BJ (cell line): ENCODE measurements around the gene DET1. TPM values are rescaled to one million over a fixed set of nuclear protein-coding genes. Genes with fewer than 3 reads are reported as not detected.
"Not testable (repeated sequence)": the region's sequence is repeated elsewhere in the genome, so short reads cannot be mapped to it uniquely, and the experiment has no call there.

Source experiments
- CTCF ChIA-PET: fragments of 350-600 bp; formaldehyde crosslinking; extraction: SDS; loops from one replicate; lab custom pipeline; 2021; ENCODE audit warnings: antibody characterized with exemption, inconsistent platforms; lab: Yijun Ruan, JAX
- POLR2A ChIA-PET: fragments of 300-600 bp; sonication (Branson Sonifier 250); formaldehyde crosslinking; extraction: SDS; loops from one replicate; lab custom pipeline; 2021; ENCODE audit warnings: antibody characterized with exemption; lab: Charles Lee
- DNase-seq: peaks from one replicate; pipeline ENCODE4 v3.0.0-alpha.2; 2011; ENCODE audit warnings: low read depth
- H3K27me3 ChIP-seq: 2 replicates; pipeline ENCODE4 v1.6.0; 2011; ENCODE audit warnings: low read length; ENCODE audit not compliant: control insufficient read depth, insufficient read depth
- H3K36me3 ChIP-seq: 2 replicates; pipeline ENCODE4 v1.5.1; 2011; ENCODE audit warnings: low read length; ENCODE audit not compliant: control insufficient read depth, insufficient read depth
- H3K4me3 ChIP-seq: 2 replicates; pipeline ENCODE4 v1.5.1; 2011; ENCODE audit warnings: low read depth, mild to moderate bottlenecking, control low read depth, low read length
- CTCF ChIP-seq: IDR thresholded peaks from 2 replicates; pipeline ENCODE4 v1.5.1; 2011; ENCODE audit warnings: low read depth, mild to moderate bottlenecking, control low read depth, inconsistent platforms, low read length, moderate library complexity; ENCODE audit not compliant: insufficient read depth
- polyA plus RNA-seq: library from polyadenylated mRNA; depleted of rRNA; stranded (reverse); fragments of >200 nt; gene quantifications from 2 replicates; pipeline ENCODE4 v1.2.3, GENCODE V29; 2011

DET1 gene
- polyA plus RNA-seq, 1 experiment: 11.0 TPM

- H3K4me3 ChIP-seq: no peak overlapping the region
- ChIA-PET POLR2A (no interaction called here), CTCF (interaction anchor here (0.8 to 1.4 kb wide), 2 partner anchors 37 to 76 kb away, joined by 3 read pairs; no protein-coding TSS in a partner anchor)
- no peaks in the 10 kb centered on the region for H3K36me3 ChIP-seq
- no peaks in the 10 kb centered on the region for H3K27me3 ChIP-seq
- no peak for DNase-seq
- TF ChIP-seq CTCF: no peak
These were observed 3.3 kb downstream of the DET1 start for GRCh38 chr15:88543065-88543776.

- Histone ChIP-seq H3K36me3 (no peaks in the 10 kb centered on the region), H3K4me3 (no peak overlapping the region), H3K27me3 (no peaks in the 10 kb centered on the region)
- no peak for TF ChIP-seq CTCF
- CTCF ChIA-PET: interaction anchor here (0.5 kb wide), 1 partner anchor 658 kb away, joined by 3 read pairs; no protein-coding TSS in a partner anchor
- DNase-seq: no peak
- POLR2A ChIA-PET: no interaction called here
These were observed 4.1 kb downstream of the DET1 start for GRCh38 chr15:88542342-88542733.

GRCh38 chr15:88541709-88542341 is 4.7 kb downstream of the DET1 start:
- no peaks in the 10 kb centered on the region for H3K27me3 ChIP-seq
- DNase-seq: no peak
- TF ChIP-seq CTCF: no peak
- H3K4me3 ChIP-seq: no peak overlapping the region
- no peaks in the 10 kb centered on the region for H3K36me3 ChIP-seq
- POLR2A ChIA-PET: no interaction called here
- CTCF ChIA-PET: interaction anchor here (0.5 kb wide), 1 partner anchor 658 kb away, joined by 3 read pairs; no protein-coding TSS in a partner anchor

GRCh38 chr15:88541111-88541510 is 5.4 kb downstream of the DET1 start:
- H3K4me3 ChIP-seq, POLR2A ChIA-PET, CTCF ChIA-PET, H3K36me3 ChIP-seq, H3K27me3 ChIP-seq, DNase-seq: not testable (repeated sequence)

- POLR2A ChIA-PET: not testable (repeated sequence)
- CTCF ChIA-PET: interaction anchor here (1.0 kb wide), 1 partner anchor 24 kb away, joined by 3 read pairs; no protein-coding TSS in a partner anchor
These were observed 6.1 kb downstream of the DET1 start for GRCh38 chr15:88540350-88540749.

GRCh38 chr15:88539441-88539840 is 7.0 kb downstream of the DET1 start:
- no peak for TF ChIP-seq CTCF
- Histone ChIP-seq H3K27me3 (no peaks in the 10 kb centered on the region), H3K4me3 (no peak overlapping the region), H3K36me3 (no peaks in the 10 kb centered on the region)
- CTCF ChIA-PET: interaction anchor here (0.6 to 1.0 kb wide), 2 partner anchors 25 to 1852 kb away, joined by 3 to 4 read pairs; no protein-coding TSS in a partner anchor
- POLR2A ChIA-PET: no interaction called here
- DNase-seq: no peak

More at GRCh38 chr15:88540350-88540749, 6.1 kb downstream of the DET1 start:
- H3K36me3 ChIP-seq, H3K4me3 ChIP-seq, H3K27me3 ChIP-seq, DNase-seq: not testable (repeated sequence)
